K562 (cell line): Measurements from ENCODE around the gene TMEM247. TPM values are rescaled to one million over a fixed set of nuclear protein-coding genes. Genes with fewer than 3 reads are reported as not detected.

ENCODE experiments used
- ATAC-seq: fragments of 200-7000 bp; cut with Tn5 transposase; 3 replicates; pipeline ENCODE4 v1.9.1; 2020; ENCODE audit warnings: moderate library complexity
- BruUV-seq: library from RNA; stranded (reverse); fragments of 400-500 nt; replicated peaks from 2 replicates; lab custom pipeline; 2021; lab: Mats Ljungman, UMichigan
- CTCF ChIA-PET: fragments of 300-600 bp; formaldehyde crosslinking; extraction: SDS; loops from one replicate; lab custom pipeline; 2021; ENCODE audit warnings: low intra/inter-chr PET ratio; lab: Yijun Ruan, JAX
- POLR2A ChIA-PET: fragments of 300-600, 350-650 bp; sonication (Branson Sonifier 250); formaldehyde crosslinking; extraction: SDS; loops from one replicate; lab custom pipeline; 2021; ENCODE audit warnings: antibody characterized with exemption, inconsistent platforms; lab: Yijun Ruan, JAX
- DNase-seq, 4 experiments: peaks; one replicate each; pipeline versions ENCODE4 v3.0.0 to v3.0.0-alpha.2; 2011 to 2018; ENCODE audit warnings: low spot score in 3 of 4, mixed read lengths in 3 of 4; ENCODE audit errors: extremely low read depth in 1 of 4
- FAIRE-seq: peaks from 2 replicates; lab custom pipeline; 2011; peaks lifted over from hg19 to GRCh38; lab: Jason Lieb, UNC
- H2AFZ ChIP-seq: 2 replicates; pipeline ENCODE4 v1.6.0; 2011; ENCODE audit warnings: low read depth, low read length, control low read depth, inconsistent platforms
- H3K27ac ChIP-seq: fragments of 200-600 bp; 3 replicates; pipeline ENCODE4 v1.8.0; 2011; ENCODE audit warnings: low read depth, mild to moderate bottlenecking, control low read depth, inconsistent platforms, low read length, moderate library complexity, mixed read lengths; ENCODE audit errors: extremely low read depth
- H3K27me3 ChIP-seq, 2 experiments: fragments of 300-600 bp in 1 of 2; 2 replicates in 1 of 2; 3 replicates in 1 of 2; pipeline versions ENCODE4 v1.6.0 to v1.8.0; 2011; ENCODE audit warnings: inconsistent platforms in 2 of 2, low read length in 2 of 2, mild to moderate bottlenecking in 1 of 2, mixed read lengths in 1 of 2, moderate library complexity in 1 of 2; ENCODE audit not compliant: control insufficient read depth in 2 of 2, insufficient read depth in 2 of 2
- H3K36me3 ChIP-seq: fragments of 300-600 bp; 3 replicates; pipeline ENCODE4 v1.8.0; 2011; ENCODE audit warnings: mild to moderate bottlenecking, low read length, inconsistent platforms; ENCODE audit not compliant: control insufficient read depth, insufficient read depth
- H3K4me1 ChIP-seq, 2 experiments: fragments of 200-600 bp in 1 of 2; replicated peaks in 1 of 2; 2 replicates in 1 of 2; 3 replicates in 1 of 2; pipeline versions ENCODE4 v1.5.1 to v1.8.0; 2011; ENCODE audit warnings: inconsistent platforms in 2 of 2, low read length in 2 of 2, mild to moderate bottlenecking in 1 of 2, mixed read lengths in 1 of 2, moderate library complexity in 1 of 2; ENCODE audit not compliant: control insufficient read depth in 2 of 2, insufficient read depth in 2 of 2
- H3K4me2 ChIP-seq: 2 replicates; pipeline ENCODE4 v1.6.1; 2011; ENCODE audit warnings: low read length, control low read depth, inconsistent platforms, mixed read lengths; ENCODE audit not compliant: insufficient read depth
- H3K4me3 ChIP-seq: fragments of 200-600 bp; sonication (generic), shearing (Covaris generic); 2 replicates; pipeline ENCODE4 v1.5.1; 2016; ENCODE audit warnings: control low read depth, inconsistent platforms
- H3K79me2 ChIP-seq: fragments of 200-600 bp; 3 replicates; pipeline ENCODE4 v1.8.0; 2011; ENCODE audit warnings: low read length, inconsistent platforms; ENCODE audit not compliant: control insufficient read depth, insufficient read depth
- H3K9ac ChIP-seq, 2 experiments: 2 replicates each; pipeline versions ENCODE4 v1.6.0 to v1.6.1; 2011; ENCODE audit warnings: low read depth in 2 of 2, low read length in 2 of 2, control low read depth in 1 of 2, inconsistent platforms in 1 of 2, mild to moderate bottlenecking in 1 of 2, mixed read lengths in 1 of 2; ENCODE audit not compliant: insufficient read depth in 1 of 2
- H3K9me1 ChIP-seq: one replicate; pipeline ENCODE4 v1.6.0; 2011; ENCODE audit warnings: inconsistent platforms, mild to moderate bottlenecking, low read length, moderate library complexity; ENCODE audit not compliant: control insufficient read depth, insufficient read depth
- H3K9me3 ChIP-seq: replicated peaks from 2 replicates; pipeline ENCODE4 v1.5.1; 2011; ENCODE audit warnings: low read depth, low read length, inconsistent platforms; ENCODE audit not compliant: control insufficient read depth, insufficient read depth
- H4K20me1 ChIP-seq: replicated peaks from 2 replicates; pipeline ENCODE4 v1.6.1; 2011; ENCODE audit warnings: low read length, inconsistent platforms, mixed read lengths; ENCODE audit not compliant: control insufficient read depth, insufficient read depth
- CBX1 ChIP-seq: sonication (generic); IDR thresholded peaks from 2 replicates; pipeline ENCODE4 v1.6.1; 2016; ENCODE audit warnings: antibody characterized with exemption, low read depth, mild to moderate bottlenecking
- E2F3 ChIP-seq: fragments of 250-450 bp; sonication (Bioruptor Pico); IDR thresholded peaks from 2 replicates; pipeline ENCODE4 v1.4.0; 2020; ENCODE audit warnings: mild to moderate bottlenecking
- ETV6 ChIP-seq, 3 experiments: fragments of 150-350 bp in 1 of 3; sonication (generic) in 1 of 3; formaldehyde crosslinking in 1 of 3; IDR thresholded peaks; 2 replicates each; pipeline versions ENCODE4 v1.6.1 to v1.8.0; 2014 to 2022; ENCODE audit warnings: borderline replicate concordance in 2 of 3, low read depth in 2 of 3, antibody characterized with exemption in 1 of 3, low read length in 1 of 3, mild to moderate bottlenecking in 1 of 3, missing genetic modification reagents in 1 of 3
- GATAD2B ChIP-seq: fragments of 450-650 bp; IDR thresholded peaks from 2 replicates; pipeline ENCODE4 v1.6.1; 2017; ENCODE audit warnings: mild to moderate bottlenecking, borderline replicate concordance
- HDAC2 ChIP-seq: fragments of 450-650 bp; IDR thresholded peaks from 2 replicates; pipeline ENCODE4 v1.6.1; 2016; ENCODE audit warnings: mild to moderate bottlenecking
- HDAC3 ChIP-seq: fragments of 450-650 bp; IDR thresholded peaks from 2 replicates; pipeline ENCODE4 v1.6.1; 2018; ENCODE audit warnings: borderline replicate concordance, mild to moderate bottlenecking, moderate library complexity; ENCODE audit not compliant: partially characterized antibody
- HOXB6 ChIP-seq: fragments of 250-450 bp; sonication (Bioruptor Pico); IDR thresholded peaks from 2 replicates; pipeline ENCODE4 v1.5.1; 2022; ENCODE audit warnings: mild to moderate bottlenecking, borderline replicate concordance
- NCOA4 ChIP-seq: fragments of 450-650 bp; IDR thresholded peaks from 2 replicates; pipeline ENCODE4 v1.6.1; 2018; ENCODE audit warnings: mild to moderate bottlenecking; ENCODE audit not compliant: partially characterized antibody
- NCOR1 ChIP-seq: fragments of 450-650 bp; IDR thresholded peaks from 2 replicates; pipeline ENCODE4 v1.6.1; 2016; ENCODE audit warnings: mild to moderate bottlenecking, moderate library complexity
- ZNF561 ChIP-seq: fragments of 450-650 bp; formaldehyde crosslinking; conservative IDR thresholded peaks from 2 replicates; pipeline ENCODE4 v1.4.0; 2020; ENCODE audit warnings: mild to moderate bottlenecking, moderate library complexity
- WGBS: fragments of 100-300 bp; shearing (Covaris generic); methylation state at CpG from one replicate; pipeline ENCODE4 v1.1.6; 2016; ENCODE audit warnings: low coverage, mixed read lengths; ENCODE audit not compliant: insufficient coverage; ENCODE audit errors: missing lambda C conversion rate; 5-methylcytosine and 5-hydroxymethylcytosine counted together
- in situ Hi-C: fragments of 300-500 bp; cut with MboI; formaldehyde crosslinking; loops from 4 replicates; pipeline ENCODE4 v1.15.0; 2018; ENCODE audit warnings: inconsistent platforms, mixed read lengths
- intact Hi-C: fragments of 100-400 bp; cut with micrococcal nuclease; formaldehyde crosslinking; loops from 2 replicates; pipeline ENCODE4 v1.14.2; 2022
- polyA plus RNA-seq, 8 experiments: library from polyadenylated mRNA; depleted of rRNA in 4 of 8; stranded (reverse) in 5 of 8; unstranded in 3 of 8; fragments of >200 nt; fragmentation: Nextera tagmentation in 2 of 8; fragmentation: Illumina TruSeq in 1 of 8; extraction: Ambion mirVana in 2 of 8; extraction: Trizol in 1 of 8; gene quantifications; 2 replicates each; pipeline versions ENCODE4 v1.2.1 to v1.2.3, GENCODE V29; 2011 to 2014; ENCODE audit warnings: inconsistent platforms in 1 of 8, missing spikeins in 1 of 8
- total RNA-seq, 7 experiments: library from RNA; depleted of rRNA in 6 of 7; stranded (reverse); fragments of >200 nt in 6 of 7; fragmentation: Illumina TruSeq in 2 of 7; extraction: Trizol in 2 of 7; gene quantifications; 2 replicates each; pipeline versions ENCODE4 v1.2.1 to v1.2.3, GENCODE V29; 2011 to 2021; ENCODE audit warnings: low replicate concordance in 1 of 7
- TF ChIP-seq, protein P1 (sequence below): fragments of 200-800 bp; sonication (Bioruptor generic); IDR thresholded peaks from 2 replicates; pipeline ENCODE4 v1.6.1; 2017; ENCODE audit warnings: missing genetic modification characterization, missing compliant biosample characterization
- TF ChIP-seq, protein P2 (sequence below), 2 experiments: IDR thresholded peaks; 2 replicates each; pipeline ENCODE4 v1.6.1; 2011; ENCODE audit warnings: borderline replicate concordance in 1 of 2, control low read depth in 1 of 2, low read depth in 1 of 2, low read length in 1 of 2, mild to moderate bottlenecking in 1 of 2, mixed read lengths in 1 of 2, moderate library complexity in 1 of 2; ENCODE audit not compliant: insufficient read depth in 1 of 2, insufficient read length in 1 of 2, poor library complexity in 1 of 2, severe bottlenecking in 1 of 2; ENCODE audit errors: extremely low read depth in 1 of 2

TMEM247 gene
- total and polyA plus RNA-seq, 9 of the 15 experiments (the other 6 are each of a cell fraction or from before 2014, with no cell fraction given), result 0.24 to 4.7 (median 3.1) TPM

DNA sequence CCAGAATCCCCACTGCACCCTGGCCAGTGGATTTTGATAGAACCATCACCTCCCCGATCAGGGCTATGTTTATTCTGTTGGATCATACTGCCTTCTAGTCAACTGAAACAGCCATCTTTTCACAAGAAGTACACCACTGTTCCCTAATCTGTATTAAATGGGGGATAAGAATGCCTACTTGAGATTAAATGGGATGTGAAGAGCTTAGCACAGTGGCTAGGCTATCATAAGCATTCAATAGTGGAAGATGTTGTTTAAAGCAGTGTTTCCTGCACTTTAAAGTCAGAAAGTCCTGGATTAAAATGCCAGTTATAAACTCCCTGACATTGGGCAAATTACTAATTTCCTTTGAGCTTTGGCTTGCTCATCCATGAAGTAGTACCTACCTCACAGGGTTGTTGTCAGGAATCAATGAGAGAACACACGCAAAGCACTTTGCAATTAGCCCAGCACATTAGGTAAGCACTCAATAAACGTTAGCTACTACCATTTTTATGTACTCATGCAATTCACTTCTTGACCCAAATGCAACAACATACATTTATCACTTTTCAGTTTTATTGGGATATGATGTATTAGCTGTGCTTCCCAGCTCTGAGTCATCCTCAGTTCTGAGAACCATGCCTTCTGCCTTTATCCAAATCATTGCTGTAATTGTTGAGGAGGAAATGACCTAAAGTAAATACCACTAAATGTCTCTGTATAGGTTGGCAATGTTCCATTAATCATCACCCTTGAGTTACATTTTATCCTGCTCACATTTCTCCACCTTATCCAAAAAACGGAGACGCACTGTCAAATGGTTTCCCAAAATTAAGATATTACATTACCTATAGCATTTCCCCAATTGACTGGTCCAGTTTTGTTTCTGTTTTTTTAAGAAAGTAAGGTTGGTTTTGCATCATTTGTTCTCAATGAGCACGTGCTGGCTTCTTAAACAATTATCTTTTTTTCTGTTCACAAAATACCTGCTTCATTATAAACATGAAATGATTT lies 2.1 kb downstream of the TMEM247 start:
- intact Hi-C loops, result no loop called here
- H3K4me2 ChIP-seq, result no peak overlapping the region
- H3K79me2 ChIP-seq, result no peaks in the 10 kb centered on the region; the same call in 2 of the 3 replicates
- H3K9ac ChIP-seq, result no peak overlapping the region
- H3K36me3 ChIP-seq, result no peaks in the 10 kb centered on the region
- FAIRE-seq (no peak), ATAC-seq (no peak), DNase-seq (no peak)
- in situ Hi-C loops, result no loop called here
- no peaks in the 10 kb centered on the region for H4K20me1 ChIP-seq
- peaks cover 2 to 4% of the 10 kb centered on the region in 2 experiments; a peak in 2 of 5 replicates for H3K27me3 ChIP-seq
- 13% methylated on average over 6 of the region's 6 CpGs for WGBS
- CTCF ChIA-PET, result no interaction called here
- POLR2A ChIA-PET, result interaction anchor here (0.7 to 1.0 kb wide), 2 partner anchors 9 to 56 kb away, joined by 3 read pairs; no protein-coding TSS in a partner anchor
- no peak overlapping the region for H3K4me3 ChIP-seq
- no TSS peak for BruUV-seq
- H3K9me3 ChIP-seq, result no peaks in the 10 kb centered on the region; the same call in 1 of the 2 replicates
- peaks cover 7 to 11% of the 10 kb centered on the region in 2 experiments; a peak in 4 of 5 replicates for H3K4me1 ChIP-seq
- H2AFZ ChIP-seq, result no peak overlapping the region
- no peaks in the 10 kb centered on the region for H3K9me1 ChIP-seq
- H3K27ac ChIP-seq, result no peak overlapping the region
- TF ChIP-seq, protein P1, sequence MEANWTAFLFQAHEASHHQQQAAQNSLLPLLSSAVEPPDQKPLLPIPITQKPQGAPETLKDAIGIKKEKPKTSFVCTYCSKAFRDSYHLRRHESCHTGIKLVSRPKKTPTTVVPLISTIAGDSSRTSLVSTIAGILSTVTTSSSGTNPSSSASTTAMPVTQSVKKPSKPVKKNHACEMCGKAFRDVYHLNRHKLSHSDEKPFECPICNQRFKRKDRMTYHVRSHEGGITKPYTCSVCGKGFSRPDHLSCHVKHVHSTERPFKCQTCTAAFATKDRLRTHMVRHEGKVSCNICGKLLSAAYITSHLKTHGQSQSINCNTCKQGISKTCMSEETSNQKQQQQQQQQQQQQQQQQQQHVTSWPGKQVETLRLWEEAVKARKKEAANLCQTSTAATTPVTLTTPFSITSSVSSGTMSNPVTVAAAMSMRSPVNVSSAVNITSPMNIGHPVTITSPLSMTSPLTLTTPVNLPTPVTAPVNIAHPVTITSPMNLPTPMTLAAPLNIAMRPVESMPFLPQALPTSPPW (CRISPR knock-in tag), result no peak
- TF ChIP-seq NCOR1 (no peak), HDAC3 (no peak), E2F3 (CRISPR knock-in tag) (no peak), GATAD2B (no peak), ZNF561 (CRISPR knock-in tag) (no peak), HDAC2 (no peak), NCOA4 (no peak), HOXB6 (CRISPR knock-in tag) (no peak), CBX1 (no peak), ETV6 (IDR thresholded peaks at IDR 0.05; ENCODE audit: borderline replicate concordance in 1 of 2, low read depth in 2 of 2, low read length in 1 of 2) (no peak), ETV6 (CRISPR knock-in tag; IDR thresholded peaks at IDR 0.05; ENCODE audit: borderline replicate concordance) (no peak)
- TF ChIP-seq, protein P2, sequence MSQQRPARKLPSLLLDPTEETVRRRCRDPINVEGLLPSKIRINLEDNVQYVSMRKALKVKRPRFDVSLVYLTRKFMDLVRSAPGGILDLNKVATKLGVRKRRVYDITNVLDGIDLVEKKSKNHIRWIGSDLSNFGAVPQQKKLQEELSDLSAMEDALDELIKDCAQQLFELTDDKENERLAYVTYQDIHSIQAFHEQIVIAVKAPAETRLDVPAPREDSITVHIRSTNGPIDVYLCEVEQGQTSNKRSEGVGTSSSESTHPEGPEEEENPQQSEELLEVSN (IDR thresholded peaks at IDR 0.05; ENCODE audit: borderline replicate concordance in 1 of 2, extremely low read depth in 1 of 2, insufficient read depth in 1 of 2, insufficient read length in 1 of 2, low read depth in 1 of 2, low read length in 1 of 2, poor library complexity in 1 of 2, severe bottlenecking in 1 of 2), result no peak
